Activated CD4-positive, alpha-beta T cell treated with anti-CD3 and anti-CD28 coated beads, Interleukin-2, amount 10 ng/mL, durations not matched to agents 7 days and 5 days (primary cell): ENCODE data around the gene HNF1A. TPM values are rescaled to one million over a fixed set of nuclear protein-coding genes. Genes with fewer than 3 reads are reported as not detected.
A peak's percentile ranks its signal among the peaks of the same experiment; 100 is the strongest.
"Not testable (repeated sequence)": the region's sequence is repeated elsewhere in the genome, so short reads cannot be mapped to it uniquely, and the experiment has no call there.

Experiments
- CTCF ChIA-PET: fragments of 350-600 bp; sonication (Branson Sonifier 250); formaldehyde crosslinking; loops from one replicate; lab custom pipeline; 2021; ENCODE audit warnings: antibody characterized with exemption; lab: Charles Lee
- POLR2A ChIA-PET: fragments of 350-600 bp; sonication (Branson Sonifier 250); formaldehyde crosslinking; loops from one replicate; lab custom pipeline; 2021; ENCODE audit warnings: antibody characterized with exemption; lab: Charles Lee
- DNase-seq: peaks from one replicate; pipeline ENCODE4 v3.0.0-alpha.2; 2020
- H3K27ac Mint-ChIP-seq: one replicate; pipeline ENCODE4 v1.8.0; 2021; ENCODE audit warnings: mild to moderate bottlenecking, moderate library complexity, mixed read lengths
- H3K27me3 Mint-ChIP-seq: one replicate; pipeline ENCODE4 v1.8.0; 2021; ENCODE audit warnings: mixed read lengths
- H3K36me3 Mint-ChIP-seq: one replicate; pipeline ENCODE4 v1.8.0; 2021; ENCODE audit warnings: low read depth, mixed read lengths
- H3K4me1 Mint-ChIP-seq: one replicate; pipeline ENCODE4 v1.8.0; 2021; ENCODE audit warnings: mixed read lengths
- H3K4me3 Mint-ChIP-seq: one replicate; pipeline ENCODE4 v1.8.0; 2021; ENCODE audit warnings: mild to moderate bottlenecking, moderate library complexity, mixed read lengths
- H3K9me3 Mint-ChIP-seq: one replicate; pipeline ENCODE4 v1.8.0; 2021; ENCODE audit warnings: mixed read lengths
- total RNA-seq, 2 experiments: library from RNA; stranded (reverse); gene quantifications; one replicate each; pipeline ENCODE4 v1.2.3, GENCODE V29; 2021

The HNF1A gene
- total RNA-seq, 2 experiments from 2014 or later, result not detected

GRCh38 chr12:121025442-121026226 lies 47.3 kb downstream of the HNF1A start:
- H3K9me3 Mint-ChIP-seq, result no peaks in the 10 kb centered on the region
- no peak for DNase-seq
- H3K27me3 Mint-ChIP-seq, result no peaks in the 10 kb centered on the region
- no peak overlapping the region for H3K27ac Mint-ChIP-seq
- H3K36me3 Mint-ChIP-seq, result peaks cover 56% of the 10 kb centered on the region
- no peak overlapping the region for H3K4me3 Mint-ChIP-seq
- ChIA-PET CTCF (no interaction called here), POLR2A (no interaction called here)
- H3K4me1 Mint-ChIP-seq, result peaks cover 3% of the 10 kb centered on the region

- no peak overlapping the region for H3K4me3 Mint-ChIP-seq
- no peak overlapping the region for H3K27ac Mint-ChIP-seq
- H3K27me3 Mint-ChIP-seq, result no peaks in the 10 kb centered on the region
- peaks cover 57% of the 10 kb centered on the region for H3K36me3 Mint-ChIP-seq
- ChIA-PET CTCF (interaction anchor here (0.8 to 1.2 kb wide), 3 partner anchors 10 to 23 kb away, joined by 3 read pairs; partner anchors contain the start of genes C12orf43 and OASL), POLR2A (interaction anchor here (0.6 kb wide), 1 partner anchor 9 kb away, joined by 3 read pairs; no protein-coding TSS in a partner anchor)
- DNase-seq, result no peak
- peaks cover 3% of the 10 kb centered on the region for H3K4me1 Mint-ChIP-seq
- H3K9me3 Mint-ChIP-seq, result no peaks in the 10 kb centered on the region
Measured at GRCh38 chr12:121026274-121027045, 48.1 kb downstream of the HNF1A start.

DNA sequence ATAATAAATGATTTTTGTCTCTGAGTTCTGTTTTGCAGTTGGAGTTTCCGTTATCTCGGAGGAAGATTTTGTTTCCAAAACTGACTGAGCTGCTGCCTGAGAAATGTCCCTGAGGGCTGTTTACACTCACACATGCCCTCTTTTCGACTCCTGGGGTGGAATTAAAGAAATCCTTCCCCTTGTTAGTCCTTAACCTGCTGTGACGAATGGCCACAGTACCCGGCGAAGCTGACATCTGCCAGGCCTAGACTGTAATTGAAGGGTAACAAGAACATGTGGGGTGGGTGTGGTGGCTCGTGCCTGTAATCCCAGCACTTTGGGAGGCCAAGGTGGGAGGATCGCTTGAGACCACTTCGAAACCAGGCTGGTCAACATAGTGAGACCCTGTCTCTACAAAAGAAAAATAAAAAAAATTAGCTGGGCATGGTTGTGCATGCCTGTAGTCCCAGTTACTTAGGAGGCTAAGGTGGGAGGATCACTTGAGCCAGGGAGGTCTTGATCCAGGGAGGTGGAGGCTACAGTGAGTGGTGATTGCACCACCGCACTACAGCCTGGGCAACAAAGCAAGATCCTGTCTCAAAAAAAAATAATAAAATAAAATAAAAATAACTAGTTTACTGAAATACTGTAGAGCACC lies 52.4 kb downstream of the HNF1A start:
- no peak for DNase-seq
- POLR2A ChIA-PET, result interaction anchor here (0.7 kb wide), 1 partner anchor 1041 kb away, joined by 3 read pairs; no protein-coding TSS in a partner anchor
- Mint-ChIP-seq H3K4me1 (peaks cover 38% of the 10 kb centered on the region), H3K9me3 (no peaks in the 10 kb centered on the region), H3K27ac (no peak overlapping the region), H3K27me3 (no peaks in the 10 kb centered on the region), H3K4me3 (no peak overlapping the region), H3K36me3 (peaks cover 68% of the 10 kb centered on the region)
- CTCF ChIA-PET, result interaction anchor here (1.1 kb wide), 1 partner anchor 29 kb away, joined by 3 read pairs; no protein-coding TSS in a partner anchor

- Mint-ChIP-seq H3K9me3 (peaks cover 5% of the 10 kb centered on the region), H3K27ac (peak overlapping the region; percentile 89), H3K36me3 (peaks cover 50% of the 10 kb centered on the region), H3K4me3 (peak overlapping the region; percentile 55), H3K27me3 (no peaks in the 10 kb centered on the region), H3K4me1 (peaks cover 54% of the 10 kb centered on the region)
- DNase-seq, result peak; percentile 63
- ChIA-PET CTCF (interaction anchor here (1.2 to 2.9 kb wide), 3 partner anchors 14 to 26 kb away, joined by 3 to 10 read pairs (median 4); partner anchors contain the start of gene C12orf43), POLR2A (interaction anchor here (1.5 kb wide), 1 partner anchor 14 kb away, joined by 3 read pairs; no protein-coding TSS in a partner anchor)
Measured at GRCh38 chr12:121033625-121034349, 55.4 kb downstream of the HNF1A start.

DNA sequence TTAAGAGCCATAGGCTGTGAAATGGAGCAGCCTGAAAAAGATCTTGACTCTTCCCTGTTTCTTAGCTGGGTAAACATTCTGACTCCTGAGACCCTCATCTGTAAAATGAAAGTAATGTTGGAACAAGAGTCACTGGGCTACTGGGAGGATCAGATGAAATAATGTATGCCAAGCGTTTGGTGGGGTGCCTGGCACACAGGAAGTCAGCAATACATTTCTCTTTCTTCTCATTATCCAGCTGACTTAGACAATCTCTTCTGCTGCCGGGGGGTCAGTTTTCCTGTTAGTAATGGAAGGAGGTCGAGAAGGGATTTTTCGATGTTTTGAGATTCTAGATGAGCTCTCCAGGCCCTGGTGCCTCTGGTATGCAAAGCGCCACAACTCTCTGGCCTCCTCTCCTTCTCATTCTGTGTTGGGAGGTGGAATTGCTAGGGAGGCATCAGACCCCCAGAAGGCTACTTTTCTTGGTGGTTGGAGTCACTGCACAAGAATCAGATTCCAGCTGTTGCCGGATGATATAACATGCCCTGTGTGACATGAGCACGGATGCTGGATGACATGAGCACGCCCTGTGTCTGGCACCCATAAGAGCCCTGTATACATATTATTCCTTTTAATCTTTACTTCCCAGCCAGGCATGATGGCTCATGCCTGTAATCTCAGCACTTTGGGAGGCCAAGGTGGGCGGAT lies 56.4 kb downstream of the HNF1A start:
- peak overlapping the region; percentile 89 for H3K27ac Mint-ChIP-seq
- CTCF ChIA-PET, result interaction anchor here (1.1 to 2.9 kb wide), 4 partner anchors 13 to 132 kb away, joined by 3 to 10 read pairs (median 4); no protein-coding TSS in a partner anchor
- POLR2A ChIA-PET, result interaction anchor here (1.5 kb wide), 1 partner anchor 15 kb away, joined by 3 read pairs; no protein-coding TSS in a partner anchor
- peaks cover 49% of the 10 kb centered on the region for H3K36me3 Mint-ChIP-seq
- peak overlapping the region; percentile 55 for H3K4me3 Mint-ChIP-seq
- no peaks in the 10 kb centered on the region for H3K27me3 Mint-ChIP-seq
- H3K9me3 Mint-ChIP-seq, result peaks cover 5% of the 10 kb centered on the region
- H3K4me1 Mint-ChIP-seq, result peaks cover 60% of the 10 kb centered on the region
- no peak for DNase-seq

GRCh38 chr12:121036810-121037326 lies 58.5 kb downstream of the HNF1A start:
- Mint-ChIP-seq H3K4me1 (peaks cover 64% of the 10 kb centered on the region), H3K4me3 (peak overlapping the region; percentile 98), H3K36me3 (peaks cover 44% of the 10 kb centered on the region), H3K9me3 (peaks cover 5% of the 10 kb centered on the region), H3K27ac (peak overlapping the region; percentile 94), H3K27me3 (peaks cover 1% of the 10 kb centered on the region)
- ChIA-PET POLR2A (no interaction called here), CTCF (interaction anchor here (0.8 to 2.6 kb wide), 3 partner anchors 15 to 178 kb away, joined by 3 to 17 read pairs (median 7); no protein-coding TSS in a partner anchor)
- DNase-seq, result no peak

GRCh38 chr12:121038861-121039668 lies 60.7 kb downstream of the HNF1A start, which contains the start of gene OASL:
Gene OASL, minus strand, starts transcription at chr12:121039246. Its CDS starts 275 bp downstream, at chr12:121038971.
- Mint-ChIP-seq H3K4me1 (peaks cover 46% of the 10 kb centered on the region), H3K9me3 (peaks cover 5% of the 10 kb centered on the region), H3K36me3 (peaks cover 28% of the 10 kb centered on the region), H3K27ac (peak within 1 kb of the TSS; percentile 94), H3K27me3 (peaks cover 17% of the 10 kb centered on the region), H3K4me3 (peak within 1 kb of the TSS; percentile 98)
- ChIA-PET CTCF (interaction anchor here (0.6 to 2.6 kb wide), 5 partner anchors 12 to 84 kb away, joined by 3 to 17 read pairs (median 3); no protein-coding TSS in a partner anchor), POLR2A (interaction anchor here (0.6 to 1.0 kb wide), 3 partner anchors 21 to 154 kb away, joined by 4 read pairs; no protein-coding TSS in a partner anchor)
- peak; percentile 75 for DNase-seq

DNA sequence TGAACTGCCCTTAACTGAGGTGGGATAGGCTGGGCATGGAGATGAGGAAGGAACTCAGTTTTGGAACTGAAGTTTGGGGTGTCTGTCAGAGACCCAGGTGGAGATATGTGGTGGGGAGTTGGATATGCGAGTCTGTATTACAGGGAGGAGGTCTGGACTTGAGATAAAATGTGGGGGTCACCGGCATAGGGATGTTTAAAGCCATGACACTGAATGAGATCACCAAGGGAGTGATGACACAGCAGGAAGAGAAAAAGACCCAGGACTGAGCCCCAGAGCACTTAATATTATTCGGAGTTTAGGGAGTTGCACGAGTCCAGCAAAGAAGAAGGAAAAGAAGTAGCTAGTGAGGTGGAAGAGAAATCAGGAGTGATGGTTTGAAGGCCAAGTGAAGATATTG lies 64.7 kb downstream of the HNF1A start:
- Mint-ChIP-seq H3K27me3 (peaks cover 30% of the 10 kb centered on the region), H3K36me3 (peaks cover 2% of the 10 kb centered on the region), H3K4me3 (no peak overlapping the region), H3K9me3 (no peaks in the 10 kb centered on the region), H3K27ac (no peak overlapping the region), H3K4me1 (peaks cover 21% of the 10 kb centered on the region)
- ChIA-PET CTCF (interaction anchor here (0.8 kb wide), 1 partner anchor 14 kb away, joined by 8 read pairs; no protein-coding TSS in a partner anchor), POLR2A (no interaction called here)
- no peak for DNase-seq

DNA sequence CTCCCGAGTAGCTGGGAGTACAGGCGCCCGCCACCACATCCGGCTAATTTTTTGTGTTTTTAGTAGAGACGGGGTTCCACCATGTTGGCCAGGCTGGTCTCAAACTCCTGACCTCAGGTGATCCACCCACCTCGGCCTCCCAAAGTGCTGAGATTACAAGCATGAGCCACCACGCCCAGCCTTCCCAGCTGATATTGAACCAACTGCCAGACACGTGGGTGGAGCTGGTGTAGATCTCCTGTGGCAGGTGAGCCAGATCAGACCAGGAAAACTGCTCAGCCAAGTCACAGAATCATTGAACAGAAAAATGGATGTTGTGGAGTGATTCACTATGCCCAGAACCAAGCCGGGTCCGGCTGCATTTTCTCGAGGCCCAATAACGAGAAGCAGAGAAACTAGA lies 69.1 kb downstream of the HNF1A start:
- DNase-seq, H3K36me3 Mint-ChIP-seq, H3K9me3 Mint-ChIP-seq, H3K27ac Mint-ChIP-seq, POLR2A ChIA-PET: not testable (repeated sequence)
- Mint-ChIP-seq H3K4me3 (peak overlapping the region; percentile 69), H3K4me1 (peaks cover 18% of the 10 kb centered on the region), H3K27me3 (peaks cover 36% of the 10 kb centered on the region)
- CTCF ChIA-PET, result interaction anchor here (1.5 to 2.9 kb wide), 2 partner anchors 12 to 13 kb away, joined by 4 to 17 read pairs; no protein-coding TSS in a partner anchor

- CTCF ChIA-PET, result interaction anchor here (1.2 to 2.9 kb wide), 3 partner anchors 11 to 43 kb away, joined by 3 to 17 read pairs (median 4); no protein-coding TSS in a partner anchor
- no peak for DNase-seq
Measured at GRCh38 chr12:121048442-121048841, 70.1 kb downstream of the HNF1A start.

More at GRCh38 chr12:121048442-121048841, 70.1 kb downstream of the HNF1A start:
- Mint-ChIP-seq H3K27ac (peak overlapping the region; percentile 83), H3K36me3 (no peaks in the 10 kb centered on the region), H3K9me3 (no peaks in the 10 kb centered on the region), H3K4me3 (peak overlapping the region; percentile 69), H3K27me3 (peaks cover 28% of the 10 kb centered on the region), H3K4me1 (peaks cover 18% of the 10 kb centered on the region)
- POLR2A ChIA-PET, result no interaction called here
